K562 (cell line): ENCODE results near the gene S100A4. TPM values are rescaled to one million over a fixed set of nuclear protein-coding genes. Genes with fewer than 3 reads are reported as not detected.

Experiments used
- HEY1 ChIP-seq: fragments of 250-450 bp; sonication (Bioruptor Pico); IDR thresholded peaks from 2 replicates; pipeline ENCODE4 v1.5.0; 2020; ENCODE audit warnings: mild to moderate bottlenecking, moderate library complexity, borderline replicate concordance
- KDM5B ChIP-seq: fragments of 200-600 bp; sonication (generic); IDR thresholded peaks from 2 replicates; pipeline ENCODE4 v1.6.1; 2012; ENCODE audit warnings: low read depth, mild to moderate bottlenecking, moderate library complexity, low read length, control low read depth, inconsistent platforms; ENCODE audit not compliant: insufficient replicate concordance
- KLF16 ChIP-seq: IDR thresholded peaks from 2 replicates; pipeline ENCODE4 v1.6.1; 2016; ENCODE audit warnings: antibody characterized with exemption
- NCOA1 ChIP-seq: fragments of 450-650 bp; IDR thresholded peaks from 2 replicates; pipeline ENCODE4 v1.6.1; 2016; ENCODE audit warnings: low read depth
- NFRKB ChIP-seq: fragments of 450-650 bp; IDR thresholded peaks from 2 replicates; pipeline ENCODE4 v1.6.1; 2016; ENCODE audit warnings: low read depth
- NR4A1 ChIP-seq, 2 experiments: fragments of 250-450 bp in 1 of 2; fragments of 450-650 bp in 1 of 2; sonication (Bioruptor Pico) in 1 of 2; IDR thresholded peaks; 2 replicates each; pipeline versions ENCODE4 v1.4.0 to v1.6.1; 2016 to 2020; ENCODE audit warnings: mild to moderate bottlenecking in 2 of 2, missing compliant biosample characterization in 1 of 2, missing genetic modification characterization in 1 of 2, moderate library complexity in 1 of 2
- PCBP2 ChIP-seq: fragments of 200-400 bp; formaldehyde crosslinking; IDR thresholded peaks from 2 replicates; pipeline ENCODE4 v1.6.1; 2018; ENCODE audit warnings: low read length, low read depth, mild to moderate bottlenecking, moderate library complexity; ENCODE audit not compliant: poor library complexity, severe bottlenecking
- TAL1 ChIP-seq: fragments of 450-650 bp; IDR thresholded peaks from 2 replicates; pipeline ENCODE4 v1.6.1; 2016; ENCODE audit warnings: mild to moderate bottlenecking
- TCF3 ChIP-seq: sonication (generic); formaldehyde crosslinking; IDR thresholded peaks from 2 replicates; pipeline ENCODE4 v1.4.0; 2020; ENCODE audit warnings: mild to moderate bottlenecking, missing genetic modification reagents
- ZNF263 ChIP-seq: sonication (generic); formaldehyde crosslinking; IDR thresholded peaks from 2 replicates; pipeline ENCODE4 v1.8.0; 2022; ENCODE audit warnings: mild to moderate bottlenecking, missing genetic modification reagents, borderline replicate concordance
- ZNF316 ChIP-seq: fragments of 450-650 bp; IDR thresholded peaks from 2 replicates; pipeline ENCODE4 v1.6.1; 2016
- ZNF583 ChIP-seq: fragments of 250-450 bp; sonication (Bioruptor Pico); IDR thresholded peaks from 2 replicates; pipeline ENCODE4 v1.4.0; 2020
- polyA plus RNA-seq, 8 experiments: library from polyadenylated mRNA; depleted of rRNA in 4 of 8; stranded (reverse) in 5 of 8; unstranded in 3 of 8; fragments of >200 nt; fragmentation: Nextera tagmentation in 2 of 8; fragmentation: Illumina TruSeq in 1 of 8; extraction: Ambion mirVana in 2 of 8; extraction: Trizol in 1 of 8; gene quantifications; 2 replicates each; pipeline versions ENCODE4 v1.2.1 to v1.2.3, GENCODE V29; 2011 to 2014; ENCODE audit warnings: inconsistent platforms in 1 of 8, missing spikeins in 1 of 8
- total RNA-seq, 7 experiments: library from RNA; depleted of rRNA in 6 of 7; stranded (reverse); fragments of >200 nt in 6 of 7; fragmentation: Illumina TruSeq in 2 of 7; extraction: Trizol in 2 of 7; gene quantifications; 2 replicates each; pipeline versions ENCODE4 v1.2.1 to v1.2.3, GENCODE V29; 2011 to 2021; ENCODE audit warnings: low replicate concordance in 1 of 7
- TF ChIP-seq, protein P1 (sequence below): sonication (generic); formaldehyde crosslinking; IDR thresholded peaks from 2 replicates; pipeline ENCODE4 v1.8.1; 2023; ENCODE audit warnings: mild to moderate bottlenecking, missing genetic modification reagents, moderate library complexity
- TF ChIP-seq, protein P2 (sequence below): fragments of 250-450 bp; sonication (Bioruptor Pico); IDR thresholded peaks from 2 replicates; pipeline ENCODE4 v1.5.0; 2021
- TF ChIP-seq, protein P3 (sequence below): sonication (generic); formaldehyde crosslinking; IDR thresholded peaks from 2 replicates; pipeline ENCODE4 v1.8.0; 2023; ENCODE audit warnings: mild to moderate bottlenecking, missing genetic modification reagents
- TF ChIP-seq, protein P4 (sequence below): IDR thresholded peaks from 2 replicates; pipeline ENCODE4 v1.6.1; 2012; ENCODE audit warnings: low read depth, low read length, improper control_type of control experiment, borderline replicate concordance
- TF ChIP-seq, protein P5 (sequence below): IDR thresholded peaks from 3 replicates; pipeline ENCODE4 v1.6.1; 2011; ENCODE audit warnings: borderline replicate concordance, mild to moderate bottlenecking, moderate library complexity; ENCODE audit not compliant: insufficient read length; ENCODE audit errors: extremely low read depth

The S100A4 gene
- total and polyA plus RNA-seq, 9 of the 15 experiments (the other 6 are each of a cell fraction or from before 2014, with no cell fraction given), result 3.7 to 20.1 (median 11.2) TPM

DNA sequence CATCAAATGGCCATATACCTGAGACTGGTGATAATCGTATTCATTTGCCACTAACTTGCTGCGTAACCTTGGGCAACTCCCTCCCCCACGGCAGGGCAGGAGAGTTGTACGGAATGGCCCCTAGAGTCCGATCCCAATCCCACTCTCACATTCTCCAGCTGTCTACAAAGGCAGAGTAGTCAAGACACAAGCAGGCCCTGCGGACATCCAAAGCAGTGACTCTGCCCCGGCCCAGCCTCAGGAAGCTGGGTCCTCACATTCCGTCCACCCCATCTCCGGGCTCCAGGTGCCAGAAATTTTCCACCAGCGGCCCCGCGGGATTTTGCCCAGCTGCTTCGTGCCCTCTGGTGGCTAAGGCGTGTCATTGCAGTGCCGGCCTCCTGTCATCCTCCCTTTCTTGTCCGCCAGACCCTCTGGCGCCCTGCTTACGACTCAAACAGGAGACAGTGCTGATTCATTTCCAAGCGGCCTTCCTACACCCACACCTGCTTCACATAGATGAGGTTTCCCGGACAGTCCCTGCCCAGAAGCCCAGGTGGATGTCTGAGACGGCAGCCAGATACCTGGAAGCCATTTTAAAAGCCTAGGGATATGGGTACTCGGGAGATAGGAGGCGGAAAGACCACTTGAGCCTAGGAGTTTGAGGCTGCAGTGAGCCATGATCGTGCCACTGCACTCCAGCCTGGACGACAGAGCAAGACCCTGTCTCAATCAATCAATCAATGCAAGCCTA, 22.9 kb upstream of the S100A4 start (continued):
- TF ChIP-seq, protein P1, sequence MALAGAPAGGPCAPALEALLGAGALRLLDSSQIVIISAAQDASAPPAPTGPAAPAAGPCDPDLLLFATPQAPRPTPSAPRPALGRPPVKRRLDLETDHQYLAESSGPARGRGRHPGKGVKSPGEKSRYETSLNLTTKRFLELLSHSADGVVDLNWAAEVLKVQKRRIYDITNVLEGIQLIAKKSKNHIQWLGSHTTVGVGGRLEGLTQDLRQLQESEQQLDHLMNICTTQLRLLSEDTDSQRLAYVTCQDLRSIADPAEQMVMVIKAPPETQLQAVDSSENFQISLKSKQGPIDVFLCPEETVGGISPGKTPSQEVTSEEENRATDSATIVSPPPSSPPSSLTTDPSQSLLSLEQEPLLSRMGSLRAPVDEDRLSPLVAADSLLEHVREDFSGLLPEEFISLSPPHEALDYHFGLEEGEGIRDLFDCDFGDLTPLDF (CRISPR knock-in tag), result peak; percentile 58; the same call in 1 of the 2 replicates
- TF ChIP-seq KDM5B (no peak), PCBP2 (no peak), ZNF263 (CRISPR knock-in tag) (0 out of 2 replicates have a peak, but pooled peaks have one; percentile 30), NR4A1 (CRISPR knock-in tag; IDR thresholded peaks at IDR 0.05) (no peak), NR4A1 (tag; IDR thresholded peaks at IDR 0.05) (no peak), KLF16 (peak; percentile 60; the same call in 1 of the 2 replicates), ZNF583 (CRISPR knock-in tag) (0 out of 2 replicates have a peak, but pooled peaks have one; percentile 50), TCF3 (CRISPR knock-in tag) (0 out of 2 replicates have a peak, but pooled peaks have one; percentile 18), ZNF316 (peak; percentile 6; the same call in 1 of the 2 replicates), HEY1 (no peak), TAL1 (no peak), NFRKB (no peak), NCOA1 (no peak)
- TF ChIP-seq, protein P2, sequence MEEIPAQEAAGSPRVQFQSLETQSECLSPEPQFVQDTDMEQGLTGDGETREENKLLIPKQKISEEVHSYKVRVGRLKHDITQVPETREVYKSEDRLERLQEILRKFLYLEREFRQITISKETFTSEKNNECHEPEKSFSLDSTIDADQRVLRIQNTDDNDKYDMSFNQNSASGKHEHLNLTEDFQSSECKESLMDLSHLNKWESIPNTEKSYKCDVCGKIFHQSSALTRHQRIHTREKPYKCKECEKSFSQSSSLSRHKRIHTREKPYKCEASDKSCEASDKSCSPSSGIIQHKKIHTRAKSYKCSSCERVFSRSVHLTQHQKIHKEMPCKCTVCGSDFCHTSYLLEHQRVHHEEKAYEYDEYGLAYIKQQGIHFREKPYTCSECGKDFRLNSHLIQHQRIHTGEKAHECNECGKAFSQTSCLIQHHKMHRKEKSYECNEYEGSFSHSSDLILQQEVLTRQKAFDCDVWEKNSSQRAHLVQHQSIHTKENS, result no peak
- TF ChIP-seq, protein P3, sequence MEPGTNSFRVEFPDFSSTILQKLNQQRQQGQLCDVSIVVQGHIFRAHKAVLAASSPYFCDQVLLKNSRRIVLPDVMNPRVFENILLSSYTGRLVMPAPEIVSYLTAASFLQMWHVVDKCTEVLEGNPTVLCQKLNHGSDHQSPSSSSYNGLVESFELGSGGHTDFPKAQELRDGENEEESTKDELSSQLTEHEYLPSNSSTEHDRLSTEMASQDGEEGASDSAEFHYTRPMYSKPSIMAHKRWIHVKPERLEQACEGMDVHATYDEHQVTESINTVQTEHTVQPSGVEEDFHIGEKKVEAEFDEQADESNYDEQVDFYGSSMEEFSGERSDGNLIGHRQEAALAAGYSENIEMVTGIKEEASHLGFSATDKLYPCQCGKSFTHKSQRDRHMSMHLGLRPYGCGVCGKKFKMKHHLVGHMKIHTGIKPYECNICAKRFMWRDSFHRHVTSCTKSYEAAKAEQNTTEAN (CRISPR knock-in tag), result no peak
- TF ChIP-seq, protein P4, sequence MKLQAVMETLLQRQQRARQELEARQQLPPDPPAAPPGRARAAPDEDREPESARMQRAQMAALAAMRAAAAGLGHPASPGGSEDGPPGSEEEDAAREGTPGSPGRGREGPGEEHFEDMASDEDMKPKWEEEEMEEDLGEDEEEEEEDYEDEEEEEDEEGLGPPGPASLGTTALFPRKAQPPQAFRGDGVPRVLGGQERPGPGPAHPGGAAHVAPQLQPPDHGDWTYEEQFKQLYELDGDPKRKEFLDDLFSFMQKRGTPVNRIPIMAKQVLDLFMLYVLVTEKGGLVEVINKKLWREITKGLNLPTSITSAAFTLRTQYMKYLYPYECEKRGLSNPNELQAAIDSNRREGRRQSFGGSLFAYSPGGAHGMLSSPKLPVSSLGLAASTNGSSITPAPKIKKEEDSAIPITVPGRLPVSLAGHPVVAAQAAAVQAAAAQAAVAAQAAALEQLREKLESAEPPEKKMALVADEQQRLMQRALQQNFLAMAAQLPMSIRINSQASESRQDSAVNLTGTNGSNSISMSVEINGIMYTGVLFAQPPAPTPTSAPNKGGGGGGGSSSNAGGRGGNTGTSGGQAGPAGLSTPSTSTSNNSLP, result no peak
- TF ChIP-seq, protein P5, sequence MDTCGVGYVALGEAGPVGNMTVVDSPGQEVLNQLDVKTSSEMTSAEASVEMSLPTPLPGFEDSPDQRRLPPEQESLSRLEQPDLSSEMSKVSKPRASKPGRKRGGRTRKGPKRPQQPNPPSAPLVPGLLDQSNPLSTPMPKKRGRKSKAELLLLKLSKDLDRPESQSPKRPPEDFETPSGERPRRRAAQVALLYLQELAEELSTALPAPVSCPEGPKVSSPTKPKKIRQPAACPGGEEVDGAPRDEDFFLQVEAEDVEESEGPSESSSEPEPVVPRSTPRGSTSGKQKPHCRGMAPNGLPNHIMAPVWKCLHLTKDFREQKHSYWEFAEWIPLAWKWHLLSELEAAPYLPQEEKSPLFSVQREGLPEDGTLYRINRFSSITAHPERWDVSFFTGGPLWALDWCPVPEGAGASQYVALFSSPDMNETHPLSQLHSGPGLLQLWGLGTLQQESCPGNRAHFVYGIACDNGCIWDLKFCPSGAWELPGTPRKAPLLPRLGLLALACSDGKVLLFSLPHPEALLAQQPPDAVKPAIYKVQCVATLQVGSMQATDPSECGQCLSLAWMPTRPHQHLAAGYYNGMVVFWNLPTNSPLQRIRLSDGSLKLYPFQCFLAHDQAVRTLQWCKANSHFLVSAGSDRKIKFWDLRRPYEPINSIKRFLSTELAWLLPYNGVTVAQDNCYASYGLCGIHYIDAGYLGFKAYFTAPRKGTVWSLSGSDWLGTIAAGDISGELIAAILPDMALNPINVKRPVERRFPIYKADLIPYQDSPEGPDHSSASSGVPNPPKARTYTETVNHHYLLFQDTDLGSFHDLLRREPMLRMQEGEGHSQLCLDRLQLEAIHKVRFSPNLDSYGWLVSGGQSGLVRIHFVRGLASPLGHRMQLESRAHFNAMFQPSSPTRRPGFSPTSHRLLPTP, result no peak
